Ureter (tissue), 1 donor: ENCODE measurements around the gene FAM3B. TPM values are rescaled to one million over a fixed set of nuclear protein-coding genes. Genes with fewer than 3 reads are reported as not detected.

Source experiments
- DNase-seq: peaks from one replicate; pipeline ENCODE4 v3.0.0-alpha.2; 2020; ENCODE audit warnings: low spot score
- total RNA-seq: library from RNA; stranded (reverse); gene quantifications from one replicate; pipeline ENCODE4 v1.2.4, GENCODE V29; 2023
- donor health status: DM: yes; HTN: yes; CAD: no.

FAM3B gene
- total RNA-seq, 1 donor from 2014 or later, result 116 TPM

- DNase-seq, result no peak
These were observed 2.7 kb downstream of the FAM3B start for GRCh38 chr21:41319273-41319672.

DNA sequence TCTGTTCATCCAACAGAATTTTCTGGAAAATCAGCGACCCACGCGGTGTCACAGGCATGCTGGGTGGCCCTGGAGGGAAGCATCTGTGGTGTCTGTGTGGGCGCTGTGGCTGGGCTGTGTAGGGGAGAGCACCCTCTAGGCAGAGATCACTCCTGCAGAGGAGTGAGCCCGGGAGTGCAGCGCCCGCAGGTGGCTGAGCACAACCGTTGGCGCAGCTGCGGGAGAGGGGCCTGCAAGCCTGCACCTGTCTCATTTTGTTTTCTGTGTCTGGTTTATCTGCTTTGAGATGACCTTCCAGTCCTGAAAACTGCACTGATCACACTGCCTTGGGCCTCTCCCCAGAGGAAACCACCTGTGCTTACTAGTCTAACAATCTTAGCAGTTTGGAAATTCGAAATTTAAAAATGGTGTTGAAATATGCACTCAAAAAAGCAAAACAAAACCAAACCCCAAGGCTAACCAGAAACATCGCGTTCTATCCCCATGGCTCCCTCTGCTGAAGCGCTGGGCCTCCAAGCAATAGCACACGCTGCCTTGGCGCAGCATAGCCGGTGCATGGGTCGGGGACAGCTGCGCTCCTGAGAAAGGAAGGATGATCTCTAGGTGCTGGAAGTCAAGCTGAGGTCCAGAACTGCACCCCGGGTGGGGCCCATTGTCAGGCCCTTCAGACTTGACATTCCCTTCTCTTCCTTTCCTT, 4.8 kb downstream of the FAM3B start:
- no peak for DNase-seq

- DNase-seq, result no peak
These were observed 5.4 kb downstream of the FAM3B start for GRCh38 chr21:41321908-41322495.

GRCh38 chr21:41322496-41323382, 6.1 kb downstream of the FAM3B start:
- no peak for DNase-seq

- DNase-seq, result no peak
These were observed 8.7 kb downstream of the FAM3B start for GRCh38 chr21:41325138-41325912.

DNA sequence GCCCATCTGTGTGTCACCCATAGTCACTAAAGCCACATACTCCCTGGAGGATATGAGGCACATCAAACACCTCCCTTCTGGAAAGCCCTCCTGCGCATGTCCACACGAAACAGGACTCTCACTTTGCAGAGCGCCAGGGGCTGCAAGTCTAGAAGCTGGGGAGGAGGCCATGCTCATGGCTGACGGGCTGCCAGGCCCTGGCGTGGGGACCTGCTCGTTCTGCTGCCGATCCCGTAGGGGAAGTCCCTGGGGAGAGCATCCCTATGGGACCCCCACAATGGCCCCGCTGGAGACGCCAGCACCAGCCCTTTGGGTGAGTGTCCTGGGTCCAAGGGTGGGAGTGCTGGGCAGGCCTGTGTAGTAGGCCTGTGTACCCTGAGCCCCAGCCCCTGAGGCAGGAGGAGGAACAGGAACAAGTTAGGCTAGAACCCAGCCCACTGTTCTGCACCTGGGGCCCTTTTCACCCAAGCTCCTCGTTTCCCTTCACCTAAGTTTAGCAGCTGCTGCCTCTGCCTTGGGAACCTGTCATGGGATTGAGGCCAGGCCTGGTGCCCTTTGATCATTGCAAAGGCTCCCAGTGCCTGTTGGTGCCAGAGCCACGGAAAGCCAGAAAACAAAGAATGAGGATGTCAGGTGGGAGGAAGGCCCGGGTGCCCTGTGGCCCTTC, 9.9 kb downstream of the FAM3B start:
- DNase-seq, result no peak

- no peak for DNase-seq
These were observed 11.2 kb downstream of the FAM3B start for GRCh38 chr21:41327753-41328152.

GRCh38 chr21:41328660-41329607, 12.3 kb downstream of the FAM3B start:
- DNase-seq, result no peak

DNA sequence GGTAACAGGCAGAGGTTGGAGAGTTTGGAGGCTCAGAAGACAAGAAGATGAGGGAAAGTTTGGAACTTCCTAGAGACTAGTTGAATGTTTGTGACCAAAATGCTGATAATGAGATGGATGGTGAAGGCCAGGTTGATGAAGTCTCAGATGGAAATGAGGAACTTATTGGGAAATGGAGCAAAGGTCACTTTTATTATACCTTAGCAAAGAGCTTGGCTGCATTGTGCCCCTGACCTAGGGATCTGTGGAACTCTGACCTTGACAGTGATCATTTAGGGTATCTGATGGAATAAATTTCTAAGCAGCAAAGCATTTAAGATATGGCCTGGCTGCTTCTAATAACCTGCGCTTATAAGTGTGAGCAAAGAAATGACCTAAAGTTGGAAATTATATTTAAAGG, 17.2 kb downstream of the FAM3B start:
- DNase-seq, result no peak

DNA sequence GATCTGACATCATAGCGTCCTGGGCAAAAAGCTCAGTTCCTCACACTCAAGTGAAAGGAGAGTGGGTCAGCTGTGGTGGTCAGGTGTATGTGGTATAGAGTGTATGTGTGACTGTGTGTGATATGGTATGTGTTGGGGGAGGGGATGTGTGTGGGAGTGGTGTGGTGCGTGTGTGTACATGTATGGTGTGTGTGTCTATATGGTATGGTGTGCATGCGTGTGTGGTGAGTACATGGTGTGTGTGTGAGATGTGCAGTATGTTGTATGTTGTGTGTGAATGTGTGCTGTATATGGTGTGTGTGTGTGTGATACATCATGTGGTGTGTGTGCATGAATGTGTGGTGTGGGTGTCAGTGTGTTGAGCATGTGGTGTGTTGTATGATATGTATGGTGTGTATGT, 20.9 kb downstream of the FAM3B start:
- no peak for DNase-seq

DNA sequence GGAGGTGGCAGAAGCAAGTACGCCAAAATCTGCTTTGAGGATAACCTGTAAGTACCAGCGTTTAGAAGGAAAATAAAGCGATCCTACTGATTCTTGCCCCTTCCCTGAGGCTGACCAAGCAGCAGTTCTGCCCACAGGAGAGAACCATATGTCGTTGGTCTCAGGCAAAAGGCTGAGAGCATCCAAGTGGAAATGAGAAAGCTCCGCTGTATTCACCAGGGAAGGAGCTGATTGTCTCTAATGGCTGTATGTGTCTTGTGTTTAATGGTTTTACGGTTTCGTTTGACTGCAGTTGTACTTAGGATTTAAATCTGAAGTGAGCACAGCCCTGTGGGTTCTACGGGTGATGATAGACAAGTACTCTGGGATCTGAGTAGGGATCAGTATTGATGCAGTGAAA, 21.9 kb downstream of the FAM3B start:
- no peak for DNase-seq

- DNase-seq, result no peak
These were observed 25.4 kb downstream of the FAM3B start for GRCh38 chr21:41342035-41342434.

DNA sequence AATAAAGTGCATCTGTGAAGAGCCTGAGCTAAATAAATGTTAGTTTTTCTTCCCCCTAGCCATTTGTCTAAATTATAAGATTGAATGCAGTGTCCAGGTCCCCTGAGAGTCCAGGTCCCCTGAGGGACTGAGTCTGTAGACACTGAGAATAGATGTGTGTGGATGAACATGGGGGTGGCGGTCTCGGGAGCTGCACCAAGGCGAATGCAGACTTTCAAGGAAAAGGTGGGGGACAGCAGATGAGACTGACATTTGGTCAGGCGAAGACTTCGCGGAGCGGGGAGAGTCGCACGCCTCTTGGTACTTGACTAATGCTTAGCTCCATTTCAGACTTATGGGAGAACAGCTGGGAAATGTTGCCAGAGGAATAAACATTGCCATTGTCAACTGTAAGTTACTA, 27.5 kb downstream of the FAM3B start:
- DNase-seq, result no peak

DNA sequence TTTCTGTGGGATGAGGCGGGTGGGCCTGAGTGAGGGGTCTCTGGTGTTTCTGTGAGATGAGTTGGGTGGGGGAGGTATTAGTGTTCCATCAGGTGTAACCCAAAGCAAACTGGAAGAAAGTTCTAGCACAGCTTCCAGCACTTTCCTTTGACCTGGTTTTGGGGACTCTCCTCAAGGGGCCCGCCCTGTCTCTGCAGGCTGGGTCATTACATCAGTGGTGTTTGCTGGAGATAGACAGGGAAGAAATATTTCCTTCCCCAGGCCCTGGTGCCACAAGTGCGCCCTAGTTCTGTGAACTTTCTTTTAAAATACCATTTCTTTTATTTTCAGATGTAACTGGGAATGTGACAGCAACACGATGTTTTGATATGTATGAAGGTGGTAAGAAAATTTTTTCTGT, 28.8 kb downstream of the FAM3B start:
- DNase-seq, result no peak

GRCh38 chr21:41345934-41346685, 29.5 kb downstream of the FAM3B start:
- DNase-seq, result no peak

GRCh38 chr21:41346758-41347157, 30.2 kb downstream of the FAM3B start:
- DNase-seq, result no peak

GRCh38 chr21:41348434-41348833, 31.8 kb downstream of the FAM3B start:
- no peak for DNase-seq

GRCh38 chr21:41349126-41349525, 32.5 kb downstream of the FAM3B start:
- no peak for DNase-seq

DNA sequence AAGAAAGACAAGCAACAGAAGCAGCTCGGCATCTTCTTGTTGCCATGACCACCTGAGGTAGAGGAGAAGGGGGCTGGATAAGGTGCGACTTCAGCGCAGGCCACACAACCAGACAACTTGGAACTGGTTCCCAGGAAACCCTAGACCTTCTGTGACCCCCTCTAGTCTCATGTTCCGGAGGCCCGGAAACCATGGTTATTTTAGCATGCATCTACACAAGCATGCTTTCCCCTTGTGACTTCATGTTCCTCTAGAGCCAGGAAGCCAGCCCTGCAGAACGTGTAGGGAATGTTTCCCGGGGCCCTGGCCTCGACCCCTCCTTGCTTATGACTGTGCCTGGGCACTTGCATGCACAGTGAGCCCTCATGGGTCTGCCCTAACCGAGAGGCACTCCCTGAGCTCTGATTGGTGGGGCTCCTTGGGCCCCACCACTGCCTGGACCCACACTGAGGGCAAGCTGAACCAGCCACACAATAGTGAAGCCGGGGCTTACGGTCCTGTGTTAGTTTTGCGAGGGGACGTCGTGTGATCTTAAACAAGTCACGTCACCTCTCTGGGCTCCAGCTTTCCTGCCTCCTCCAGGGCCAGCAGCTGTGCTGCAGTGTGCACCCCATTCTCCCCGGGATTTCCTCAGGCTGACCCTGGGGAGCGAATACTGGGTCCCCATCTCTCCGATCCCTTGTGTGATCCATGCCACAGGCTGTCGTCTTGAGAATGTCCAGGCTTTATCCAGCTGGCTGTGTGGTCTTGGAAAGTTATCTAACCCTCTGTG, 33.2 kb downstream of the FAM3B start:
- DNase-seq, result no peak
